ENCODE results near the gene B4GAT1.

Gene B4GAT1

GRCh38 chr11:66365711-66366619, 18.5 kb upstream of the B4GAT1 start:
- no peak overlapping the region for H3K4me3 ChIP-seq (replicated peaks; ENCODE audit: low read depth, low read length)
- DNase-seq (ENCODE audit: extremely low read depth, low read depth): no peak
- TF ChIP-seq CTCF (IDR thresholded peaks at IDR 0.05; ENCODE audit: low read depth, low read length, missing control alignments): no peak

DNA sequence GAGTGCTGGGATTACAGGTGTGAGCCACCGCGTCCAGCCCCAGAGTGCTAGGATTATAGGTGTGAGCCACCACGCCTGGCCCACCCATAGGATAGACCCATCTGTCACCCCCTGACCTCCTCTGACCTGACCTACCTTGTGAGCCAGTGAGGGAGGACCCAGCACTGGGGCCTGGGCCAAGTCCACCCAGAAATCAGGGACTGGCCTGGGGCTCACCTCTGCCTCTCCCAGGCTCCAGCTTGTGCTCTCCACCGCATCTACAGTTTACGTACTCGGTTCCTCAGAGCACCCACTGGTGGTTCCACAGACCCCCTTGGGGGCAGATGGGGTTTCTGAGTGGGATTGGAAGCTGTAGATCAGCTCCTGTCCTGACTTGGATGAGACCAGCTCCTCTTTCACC, 17.7 kb upstream of the B4GAT1 start:
- TF ChIP-seq CTCF (IDR thresholded peaks at IDR 0.05; ENCODE audit: low read depth, low read length, missing control alignments): no peak
- DNase-seq (ENCODE audit: extremely low read depth, low read depth): no peak

GRCh38 chr11:66363805-66364535, 16.5 kb upstream of the B4GAT1 start:
- no peak for DNase-seq (ENCODE audit: extremely low read depth, low read depth)
- no peak overlapping the region for H3K4me3 ChIP-seq (replicated peaks; ENCODE audit: low read depth, low read length)
- TF ChIP-seq CTCF (IDR thresholded peaks at IDR 0.05; ENCODE audit: low read depth, low read length, missing control alignments): peak; percentile 92

More for the DNA sequence above, 17.7 kb upstream of the B4GAT1 start:
- no peak overlapping the region for H3K4me3 ChIP-seq (replicated peaks; ENCODE audit: low read depth, low read length)

DNA sequence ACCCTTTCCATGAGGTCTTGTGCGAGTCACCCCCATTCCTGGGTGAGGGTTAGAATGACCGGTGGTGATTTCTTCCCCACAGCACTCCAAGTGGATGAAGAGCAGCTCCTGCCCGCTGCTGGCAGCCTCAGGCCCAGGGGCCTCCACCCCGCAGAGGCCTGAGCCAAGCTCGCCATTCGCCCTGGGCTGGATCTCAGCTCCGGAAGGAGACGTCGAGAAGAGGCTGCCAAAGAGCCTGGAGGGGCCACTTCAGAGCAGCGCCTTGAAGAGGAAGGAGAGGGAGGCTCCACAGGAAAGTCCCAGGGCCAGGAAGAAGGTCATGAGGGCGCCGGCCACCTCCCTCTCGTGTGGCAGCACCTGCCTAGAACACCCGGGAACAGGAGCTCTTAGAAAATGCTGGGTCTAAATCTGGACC, 15.8 kb upstream of the B4GAT1 start:
- no peak for DNase-seq (ENCODE audit: extremely low read depth, low read depth)
- H3K4me3 ChIP-seq (replicated peaks; ENCODE audit: low read depth, low read length): no peak overlapping the region
- TF ChIP-seq CTCF (IDR thresholded peaks at IDR 0.05; ENCODE audit: low read depth, low read length, missing control alignments): no peak

- DNase-seq (ENCODE audit: extremely low read depth, low read depth): no peak
- no peak overlapping the region for H3K4me3 ChIP-seq (replicated peaks; ENCODE audit: low read depth, low read length)
- no peak for TF ChIP-seq CTCF (IDR thresholded peaks at IDR 0.05; ENCODE audit: low read depth, low read length, missing control alignments)
Measured at GRCh38 chr11:66362481-66363147, 15.2 kb upstream of the B4GAT1 start.

- H3K4me3 ChIP-seq (replicated peaks; ENCODE audit: low read depth, low read length): no peak overlapping the region
- DNase-seq (ENCODE audit: extremely low read depth, low read depth): no peak
- no peak for TF ChIP-seq CTCF (IDR thresholded peaks at IDR 0.05; ENCODE audit: low read depth, low read length, missing control alignments)
Measured at GRCh38 chr11:66361502-66361941, 14.1 kb upstream of the B4GAT1 start.
